ENCODE measurements around the gene PRKCQ.
"Not testable (repeated sequence)": the region's sequence is repeated elsewhere in the genome, so short reads cannot be mapped to it uniquely, and the experiment has no call there.

The PRKCQ gene

DNA sequence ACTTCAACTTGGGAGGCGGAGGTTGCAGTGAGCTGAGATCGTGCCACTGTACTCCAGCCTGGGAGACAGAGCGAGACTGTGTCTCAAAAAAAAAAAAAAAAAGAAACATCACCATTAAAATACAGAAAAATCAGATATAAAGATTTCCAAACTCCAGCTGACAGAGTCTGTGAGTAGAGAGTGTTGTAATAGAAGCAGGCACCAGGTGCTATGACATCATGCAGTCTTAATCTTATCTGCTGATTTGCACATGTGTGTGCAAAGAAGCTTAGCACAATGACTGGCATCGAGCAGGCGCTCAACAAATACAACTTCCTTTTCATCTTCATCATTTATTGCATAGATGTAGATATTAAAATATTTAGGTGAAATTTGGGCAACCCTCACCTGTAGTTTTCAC lies 92.2 kb downstream of the PRKCQ start:
- DNase-seq, result no peak

DNA sequence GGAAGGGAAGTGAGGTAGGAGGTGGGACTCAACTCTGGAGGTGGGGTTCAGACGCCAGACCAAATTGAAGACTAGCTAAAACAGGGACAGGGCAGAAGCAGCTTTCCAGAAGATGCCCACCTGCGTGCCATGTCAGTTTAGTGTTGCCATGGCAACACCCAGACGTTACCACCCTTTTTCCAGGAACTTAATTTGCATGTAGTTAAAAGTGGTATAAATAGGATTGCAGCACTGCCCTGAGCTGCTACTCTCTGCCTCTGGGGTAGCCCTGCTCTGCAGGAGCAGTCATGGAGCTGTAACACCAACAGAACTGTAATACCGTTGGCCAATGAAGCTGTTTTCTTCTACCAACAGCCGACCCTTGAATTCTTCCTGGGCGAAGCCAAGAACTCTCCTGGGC lies 93.8 kb downstream of the PRKCQ start:
- DNase-seq, result no peak

DNA sequence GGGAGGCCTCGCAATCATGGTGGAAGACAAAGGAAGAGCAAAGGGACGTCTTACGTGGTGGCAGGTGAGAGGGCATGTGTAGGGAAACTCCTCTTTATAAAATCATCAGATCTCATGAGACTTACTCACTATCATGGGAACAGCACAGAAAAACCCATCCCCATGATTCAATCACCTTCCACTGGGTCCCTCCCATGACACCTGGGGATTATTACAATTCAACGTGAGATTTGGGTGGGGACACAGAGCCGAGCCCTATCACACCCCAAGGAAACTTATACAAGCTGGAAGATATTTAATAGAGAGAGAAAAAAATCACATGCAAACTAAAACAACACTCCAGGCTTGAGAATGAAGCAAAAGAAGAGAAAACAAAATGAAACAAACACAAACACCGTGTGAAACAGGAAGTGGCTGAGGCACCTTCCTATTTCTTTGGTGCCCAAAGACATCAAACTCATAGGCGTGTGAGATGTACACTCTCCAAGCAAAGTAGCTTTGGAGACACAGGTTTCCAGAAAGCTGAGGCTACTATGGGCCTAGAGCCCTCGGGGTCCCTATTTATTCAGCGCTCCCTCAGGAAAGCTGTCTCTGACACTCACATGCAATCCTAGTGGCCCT lies 97.2 kb downstream of the PRKCQ start:
- no peak for DNase-seq

DNA sequence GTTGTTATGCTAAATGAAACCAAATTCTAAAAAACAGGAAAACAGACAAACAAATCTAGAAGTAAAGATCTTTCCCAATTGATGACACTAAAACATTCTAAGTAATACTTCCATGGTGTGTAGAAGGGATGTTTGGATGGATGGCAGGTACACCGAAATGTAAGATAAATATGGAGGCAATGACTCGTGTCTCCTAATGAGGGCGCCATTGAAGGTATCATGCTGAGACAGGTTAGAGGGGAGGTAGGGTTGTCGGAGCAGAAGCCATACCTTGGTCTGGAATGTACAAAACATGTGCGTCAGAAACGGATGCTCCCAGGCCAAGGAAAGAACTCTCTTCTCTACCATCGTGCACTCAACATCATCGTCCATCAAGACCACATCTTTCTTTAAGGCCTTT lies 101.4 kb downstream of the PRKCQ start:
- DNase-seq, result no peak

GRCh38 chr10:6476989-6477388 lies 103.1 kb downstream of the PRKCQ start:
- no peak for DNase-seq

- no peak for DNase-seq
Measured at GRCh38 chr10:6474871-6475270, 105.2 kb downstream of the PRKCQ start.

- peak; percentile 54 to 64 for DNase-seq
Measured at GRCh38 chr10:6473901-6474370, 106.1 kb downstream of the PRKCQ start.

- peak in 1 of 2 experiments; percentile 52 for DNase-seq
Measured at GRCh38 chr10:6473430-6473829, 106.6 kb downstream of the PRKCQ start.

DNA sequence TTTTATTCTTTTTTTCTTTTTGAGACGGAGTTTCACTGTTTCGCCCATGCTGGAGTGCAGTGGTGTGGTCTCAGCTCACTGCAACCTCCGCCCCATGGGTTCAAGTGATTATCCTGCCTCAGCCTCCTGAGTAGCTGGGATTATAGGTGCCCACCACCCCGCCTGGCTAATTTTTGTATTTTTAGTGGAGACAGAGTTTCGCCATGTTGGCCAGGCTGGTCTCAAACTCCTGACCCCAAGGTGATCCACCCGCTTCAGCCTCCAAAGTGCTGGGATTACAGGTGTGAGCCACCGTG lies 107.4 kb downstream of the PRKCQ start:
- not testable (repeated sequence) for DNase-seq

GRCh38 chr10:6470894-6471618 lies 109.0 kb downstream of the PRKCQ start:
- no peak for DNase-seq

GRCh38 chr10:6469661-6470060 lies 110.4 kb downstream of the PRKCQ start:
- no peak for DNase-seq

DNA sequence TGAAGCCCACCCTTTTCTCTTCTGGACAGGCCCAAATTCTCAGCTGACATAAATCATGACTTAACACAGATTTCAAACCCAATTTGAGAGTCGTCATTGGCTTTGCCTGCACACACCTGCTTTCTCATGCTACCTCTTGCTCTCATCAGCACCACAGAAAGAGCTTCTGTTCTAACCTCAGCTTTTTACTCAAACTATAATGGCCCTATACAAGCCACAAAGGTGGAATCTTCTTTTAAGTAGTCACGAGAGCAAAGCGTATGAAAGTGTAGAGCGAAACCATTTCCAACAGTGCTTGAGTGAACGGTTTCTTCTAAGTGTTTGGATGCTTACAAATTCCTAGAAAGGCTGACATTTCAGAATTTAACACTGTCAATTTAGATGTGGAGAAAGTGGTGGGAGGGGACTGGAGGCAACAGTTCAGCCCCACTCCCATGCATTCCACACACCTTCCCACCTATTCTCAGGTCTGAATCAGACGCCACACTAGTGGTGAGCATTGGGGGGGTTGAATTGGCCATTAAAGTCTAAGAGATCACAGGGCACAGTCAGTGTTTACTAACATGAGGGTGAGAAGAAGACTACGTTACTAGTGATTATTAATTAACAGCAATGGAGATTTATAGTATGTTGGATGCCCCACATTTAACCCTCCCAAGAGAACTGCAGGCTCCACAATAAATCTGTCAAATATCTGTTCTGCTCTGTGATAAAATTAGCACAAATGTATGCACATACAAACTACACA lies 114.0 kb downstream of the PRKCQ start:
- peak; percentile 55 to 58 for DNase-seq

DNA sequence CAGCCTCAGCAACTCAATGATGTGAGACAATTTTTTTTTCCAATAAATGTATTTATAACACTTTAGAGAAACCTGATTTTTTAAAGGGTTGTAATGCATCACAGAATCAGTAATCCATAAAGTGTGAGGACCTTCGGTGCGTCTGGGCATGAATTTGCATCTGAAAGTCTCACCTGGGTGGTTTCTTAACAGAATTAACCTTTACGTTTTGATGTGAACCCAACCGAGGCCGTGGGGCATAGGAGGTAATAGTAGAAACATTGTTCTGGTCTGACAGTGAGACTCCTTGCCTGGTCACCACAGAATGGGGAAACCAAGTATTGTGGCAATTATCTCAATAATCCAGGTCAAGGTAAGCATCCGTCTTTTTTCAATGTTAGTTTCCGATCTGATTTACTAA lies 114.6 kb downstream of the PRKCQ start:
- DNase-seq, result no peak

- DNase-seq, result no peak
Measured at GRCh38 chr10:6464862-6465430, 115.1 kb downstream of the PRKCQ start.

DNA sequence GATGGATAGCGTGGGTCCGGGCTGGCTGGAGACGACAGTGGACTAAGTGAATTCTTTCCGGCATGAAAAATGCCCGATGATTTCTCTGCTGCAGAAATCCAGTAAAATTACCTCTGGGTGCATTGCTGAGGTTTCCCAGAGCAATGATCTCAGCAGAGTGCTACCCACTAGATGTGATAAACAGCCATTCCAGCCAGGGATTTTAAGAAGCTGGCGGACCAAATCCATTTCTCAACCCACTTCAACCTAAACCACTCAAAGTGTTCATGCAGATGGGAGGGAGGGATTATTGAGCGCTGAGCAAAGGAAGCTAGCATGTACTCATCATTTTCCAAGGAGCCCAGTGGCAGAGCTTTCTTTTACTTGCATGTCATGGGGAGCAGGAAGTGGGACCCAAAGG lies 116.7 kb downstream of the PRKCQ start:
- no peak for DNase-seq

DNA sequence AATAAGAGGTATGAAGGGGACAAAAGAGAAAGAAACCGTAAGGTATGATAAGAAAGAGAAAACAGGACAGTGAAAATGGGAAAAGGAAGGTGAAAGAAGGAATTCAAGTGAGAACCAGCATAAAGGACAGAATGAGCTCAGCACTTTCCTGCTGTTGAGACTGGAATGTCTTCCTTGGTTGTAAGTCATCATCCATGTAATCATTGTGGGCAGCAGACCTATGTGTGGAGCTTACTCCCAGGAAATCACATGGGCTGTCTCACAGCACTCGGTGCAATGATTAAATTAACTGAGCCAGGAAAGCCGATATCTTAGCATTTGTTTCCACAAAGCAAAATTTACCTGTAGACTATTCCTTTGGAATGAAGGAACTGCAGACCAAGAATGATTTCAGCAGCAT lies 118.1 kb downstream of the PRKCQ start:
- DNase-seq, result no peak

DNA sequence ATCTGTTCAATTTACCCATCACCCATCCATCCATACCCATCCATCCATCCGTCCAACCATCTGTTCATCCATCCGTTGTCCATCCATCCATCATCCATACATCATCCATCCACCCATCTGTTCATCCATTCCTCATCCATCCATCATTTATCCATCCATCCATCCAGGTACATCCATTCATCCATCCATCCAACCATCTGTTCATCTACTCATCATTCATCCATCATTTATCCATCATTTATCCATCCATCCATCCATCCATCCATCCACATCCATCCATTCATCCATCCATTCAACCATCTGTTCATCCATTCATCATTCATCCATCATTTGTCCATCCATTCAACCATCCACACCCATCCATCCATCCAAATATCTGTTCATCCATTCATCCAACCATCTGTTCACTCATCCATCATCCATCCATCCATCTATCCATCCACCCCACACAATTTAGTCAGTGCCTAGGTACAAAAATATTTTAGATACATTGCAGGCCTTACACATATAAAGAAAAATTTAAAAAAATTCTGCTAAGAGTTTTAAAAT lies 119.1 kb downstream of the PRKCQ start:
- no peak for DNase-seq

GRCh38 chr10:6458814-6459213 lies 121.3 kb downstream of the PRKCQ start:
- no peak for DNase-seq

DNA sequence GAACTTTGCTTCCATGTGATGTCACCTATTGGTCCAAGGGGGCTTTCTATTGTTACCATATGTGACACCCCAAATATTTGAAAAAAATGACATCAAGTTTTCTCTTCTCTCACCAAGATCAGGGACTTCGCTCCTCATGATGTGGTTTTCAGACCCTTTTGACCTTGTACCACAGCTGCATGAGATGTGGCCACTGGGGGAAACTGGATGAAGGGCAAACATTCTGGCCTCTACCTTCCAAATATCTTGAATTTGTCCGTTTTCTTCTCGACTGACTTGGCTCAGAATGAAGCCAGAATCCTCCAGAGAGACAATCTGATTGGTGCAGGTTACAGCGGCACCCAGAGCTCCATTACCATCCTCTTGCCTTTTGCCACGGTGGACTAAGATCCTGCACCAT lies 122.7 kb downstream of the PRKCQ start:
- DNase-seq, result no peak

GRCh38 chr10:6456067-6456466 lies 124.0 kb downstream of the PRKCQ start:
- DNase-seq, result no peak

GRCh38 chr10:6455592-6455991 lies 124.5 kb downstream of the PRKCQ start:
- DNase-seq, result no peak

DNA sequence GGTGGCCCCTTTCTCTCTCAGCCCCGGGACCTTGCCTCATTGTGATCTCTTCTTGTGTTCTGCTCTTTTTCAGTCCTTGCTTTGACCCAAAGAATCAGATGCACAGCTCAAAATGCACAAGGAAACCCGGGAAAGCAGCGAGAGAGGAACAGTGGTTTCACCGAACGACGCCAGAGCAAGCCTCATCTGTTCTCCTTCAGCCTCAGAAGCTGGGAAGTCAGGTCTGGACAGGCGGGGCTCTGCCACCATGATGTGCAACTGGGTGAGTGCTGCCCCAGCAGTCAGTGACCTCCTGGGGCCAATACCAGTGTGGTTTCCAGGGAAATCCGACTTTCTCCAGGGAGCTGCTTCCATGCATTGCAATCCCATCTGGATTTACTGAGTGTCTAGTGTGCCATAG lies 133.4 kb downstream of the PRKCQ start:
- DNase-seq, result peak in 1 of 2 experiments; percentile 15

DNA sequence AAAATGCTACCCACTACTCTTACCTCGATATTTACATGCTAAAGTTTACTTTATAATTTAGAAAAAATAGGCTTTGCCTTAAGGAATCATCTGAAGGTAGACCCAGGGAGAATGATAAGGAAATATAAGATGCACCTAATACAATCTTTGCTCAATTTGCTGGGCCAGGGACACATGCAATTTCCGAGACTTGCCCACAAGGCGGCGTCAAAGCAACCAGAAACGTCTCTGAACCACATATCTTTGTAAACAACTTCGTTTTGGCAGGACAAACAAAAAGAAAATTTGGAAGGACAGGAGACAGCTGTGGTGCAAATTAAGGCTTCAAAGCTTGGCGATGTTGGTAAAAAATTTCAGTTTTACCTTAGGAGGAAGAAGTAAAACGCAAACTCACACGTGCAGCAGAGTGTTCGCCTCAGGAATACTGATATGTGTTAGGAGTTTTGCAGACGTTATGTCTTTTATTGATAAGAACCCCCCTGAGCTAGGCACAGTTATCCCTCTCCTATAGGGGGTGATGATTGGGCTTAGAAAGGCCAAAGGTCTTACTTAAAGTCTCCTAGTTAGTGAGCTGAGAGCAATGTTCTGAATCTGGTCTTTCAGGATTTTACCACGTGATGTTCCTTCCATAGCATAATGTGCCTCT lies 134.3 kb downstream of the PRKCQ start:
- DNase-seq, result peak; percentile 75 to 76
